OCI-LY7 (cell line): ENCODE results near the gene CREG2.

ENCODE experiments used
- CTCF ChIP-seq: fragments of 200-600 bp; sonication (generic); conservative IDR thresholded peaks from 2 replicates; pipeline ENCODE4 v1.5.1; 2014; ENCODE audit warnings: mild to moderate bottlenecking, antibody characterized with exemption, low read length, moderate library complexity, mixed read lengths
- EZH2phosphoT487 ChIP-seq: fragments of 200-600 bp; sonication (generic); IDR thresholded peaks from 2 replicates; pipeline ENCODE4 v1.6.1; 2018; ENCODE audit warnings: low read depth, borderline replicate concordance, mild to moderate bottlenecking, mixed run types, antibody characterized with exemption, low read length, moderate library complexity, mixed read lengths

GRCh38 chr2:101371636-101372035 is 15.7 kb downstream of the CREG2 start:
- TF ChIP-seq CTCF: no peak
- no peak for TF ChIP-seq EZH2phosphoT487
